ENCODE data around the gene HAUS6. TPM values are rescaled to one million over a fixed set of nuclear protein-coding genes. Genes with fewer than 3 reads are reported as not detected.
A peak's percentile ranks its signal among the peaks of the same experiment; 100 is the strongest.
"Not testable (repeated sequence)": the region's sequence is repeated elsewhere in the genome, so short reads cannot be mapped to it uniquely, and the experiment has no call there.

Gene HAUS6
- total RNA-seq, 1 experiment from 2014 or later, result 29.2 TPM

DNA sequence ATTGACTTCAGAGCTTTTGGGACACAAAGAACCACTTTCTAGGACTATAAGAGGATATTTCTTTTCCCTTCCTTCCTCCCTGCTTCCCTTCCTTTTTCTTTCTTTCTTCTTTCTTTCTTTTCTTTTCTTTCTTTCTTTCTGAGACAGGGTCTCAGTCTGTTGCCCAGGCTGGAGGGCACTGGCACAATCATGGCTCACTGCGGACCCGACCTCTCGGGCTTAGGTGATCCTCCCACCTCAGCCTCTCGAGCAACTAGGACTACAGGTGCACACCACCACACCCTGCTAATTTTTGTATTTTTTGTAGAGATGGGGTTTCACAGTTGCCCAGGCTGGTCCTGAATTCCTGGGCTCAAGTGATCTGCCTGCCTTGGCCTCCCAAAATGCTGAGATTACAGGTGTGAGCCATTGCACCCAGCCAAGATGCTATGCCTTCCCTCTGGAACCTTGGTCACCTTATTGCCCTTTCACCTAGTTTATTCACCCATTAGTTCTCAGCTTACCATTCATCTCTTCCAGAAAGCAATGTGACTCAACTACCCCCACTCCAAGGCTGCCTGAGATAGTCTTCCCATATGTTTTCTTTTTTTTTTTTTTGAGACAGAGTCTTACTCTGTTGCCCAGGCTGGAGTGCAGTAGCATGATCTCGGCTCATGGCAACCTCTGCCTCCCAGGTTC, 14.5 kb upstream of the HAUS6 start:
- no peak for DNase-seq (ENCODE audit: low read depth)

DNA sequence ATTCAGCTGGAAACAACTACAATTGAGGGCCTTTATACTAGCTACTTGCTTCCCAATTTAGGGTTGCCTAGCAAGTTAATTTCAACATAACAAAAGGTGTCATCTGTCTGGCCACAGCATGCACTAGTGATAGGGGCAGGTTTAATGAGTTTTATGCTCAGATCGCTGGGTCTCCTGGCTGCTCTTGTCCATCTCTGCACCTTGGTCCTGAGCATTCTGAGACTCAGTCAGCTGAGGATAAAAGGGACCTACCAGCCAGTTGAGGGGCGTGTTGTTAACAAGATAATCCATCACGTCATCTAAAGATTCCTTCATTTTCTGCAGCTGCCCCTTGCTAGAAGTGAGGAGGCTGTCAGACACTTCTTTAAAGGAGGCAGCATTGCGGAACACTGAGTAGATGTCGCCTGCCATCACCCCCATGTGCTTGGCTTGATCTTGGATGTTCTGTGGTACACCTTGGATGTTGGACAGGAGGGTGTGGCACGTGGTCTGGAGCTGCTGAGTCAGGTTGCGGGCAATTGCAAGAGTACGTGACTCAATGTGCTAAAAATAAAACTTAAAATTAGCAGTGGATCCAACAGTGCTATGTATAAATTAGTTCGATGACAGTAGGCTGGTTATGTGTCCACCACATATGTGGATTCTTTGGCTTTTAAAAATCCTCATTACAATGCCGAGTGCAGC, 13.5 kb upstream of the HAUS6 start:
- DNase-seq (ENCODE audit: low read depth), result peak; percentile 70

DNA sequence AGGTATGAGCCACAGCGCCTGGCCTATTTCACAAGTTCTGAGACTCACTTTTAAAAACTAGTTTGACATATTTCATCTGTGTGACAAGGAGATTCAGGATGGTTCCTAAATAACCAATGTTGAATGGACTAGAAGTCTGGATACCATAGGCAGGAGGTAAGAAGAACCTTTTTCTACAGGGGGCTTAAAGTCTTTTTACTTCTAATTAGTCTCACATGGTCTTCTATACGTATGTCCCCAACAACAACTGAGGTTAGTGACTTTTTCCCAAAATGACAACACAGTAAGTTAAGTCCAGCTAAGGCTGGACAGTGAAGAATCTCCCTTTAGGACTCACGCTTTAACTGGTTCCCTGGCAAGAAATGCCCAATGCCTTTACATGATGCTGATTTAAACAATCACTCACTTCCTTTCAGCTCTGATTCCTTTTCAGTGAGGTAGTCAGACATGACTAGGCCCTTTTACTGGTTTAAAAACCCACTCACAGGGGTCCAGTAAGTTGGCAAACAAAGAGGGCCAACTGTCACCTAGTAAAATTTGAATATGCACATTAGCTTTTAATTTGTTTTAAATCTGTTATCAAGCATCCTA, 12.1 kb upstream of the HAUS6 start:
- no peak for DNase-seq (ENCODE audit: low read depth)

DNA sequence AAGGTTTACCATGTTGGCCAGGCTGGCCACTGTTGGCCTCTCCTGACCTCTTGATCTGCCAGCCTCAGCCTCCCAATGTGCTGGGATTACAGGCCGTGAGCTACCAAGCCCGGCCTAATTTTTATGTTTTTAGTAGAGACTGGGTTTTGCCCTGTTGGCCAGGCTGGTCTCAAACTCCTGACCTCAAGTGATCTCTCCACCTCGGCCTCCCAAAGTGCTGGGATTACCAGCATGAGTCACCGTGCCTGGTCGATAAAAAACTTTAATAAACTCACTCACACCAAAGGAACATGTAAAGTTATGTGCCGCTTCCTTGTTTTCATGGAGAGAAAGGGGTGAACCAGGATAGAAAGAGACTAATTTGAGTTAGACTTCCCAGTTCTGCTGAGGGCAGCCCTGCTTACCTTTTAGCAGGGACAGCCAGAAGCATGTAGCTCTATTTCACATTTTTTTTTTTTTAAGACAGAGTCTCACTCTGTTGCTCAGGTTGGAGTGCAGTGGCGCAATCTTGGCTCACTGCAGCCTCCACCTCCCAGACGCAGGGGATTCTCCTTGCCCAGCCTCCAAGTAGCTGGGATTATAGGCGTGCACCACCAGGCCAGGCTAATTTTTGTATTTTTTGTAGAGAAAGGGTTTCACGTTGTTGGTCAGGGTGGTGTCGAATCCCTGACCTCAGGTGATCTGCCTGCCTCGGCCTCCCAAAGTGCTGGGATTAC, 11.4 kb upstream of the HAUS6 start:
- DNase-seq (ENCODE audit: low read depth), result peak; percentile 39

DNA sequence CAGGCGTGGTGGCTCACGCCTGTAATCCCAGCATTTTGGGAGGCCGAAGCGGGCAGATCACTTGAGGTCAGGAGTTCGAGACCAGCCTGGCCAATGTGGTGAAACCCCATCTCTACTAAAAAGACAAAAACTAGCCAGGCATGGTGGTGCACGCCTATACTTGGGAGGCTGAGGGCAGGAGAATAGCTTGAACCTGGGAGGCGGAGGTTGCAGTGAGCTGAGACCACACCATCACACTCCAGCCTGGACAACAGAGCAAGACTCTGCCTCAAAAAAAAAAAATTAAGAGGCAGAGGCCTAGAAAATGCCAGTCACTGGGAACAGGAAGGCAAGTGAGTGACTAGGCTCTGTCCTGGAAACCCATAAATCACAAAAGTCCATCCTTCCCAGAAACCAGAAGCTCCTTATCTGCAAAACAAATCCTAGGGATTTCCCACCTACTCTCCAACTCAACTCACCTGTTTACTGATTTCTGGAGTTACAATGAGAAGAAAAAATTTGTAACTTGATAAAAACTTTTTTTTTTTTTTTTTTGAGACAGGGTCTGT, 10.4 kb upstream of the HAUS6 start:
- not testable (repeated sequence) for DNase-seq (ENCODE audit: low read depth)

DNA sequence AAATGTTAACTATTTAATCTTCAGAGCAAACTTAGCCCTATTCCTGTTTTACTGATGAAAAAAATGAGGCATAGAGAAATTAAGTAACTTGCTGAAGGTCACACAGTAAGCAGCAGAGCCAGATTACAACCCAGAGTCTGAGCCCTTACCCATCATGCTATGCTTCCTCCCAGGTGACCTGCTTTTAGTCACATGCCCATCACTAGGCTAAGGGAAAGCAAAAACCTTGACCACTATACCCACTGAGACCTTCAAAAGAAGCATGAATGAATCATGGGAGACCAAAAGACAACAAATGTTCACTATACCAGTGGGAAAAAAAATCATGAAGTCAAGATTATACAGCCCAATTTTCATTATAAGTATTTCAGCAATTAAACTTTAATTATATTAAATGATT, 5.3 kb upstream of the HAUS6 start:
- DNase-seq (ENCODE audit: low read depth), result no peak

DNA sequence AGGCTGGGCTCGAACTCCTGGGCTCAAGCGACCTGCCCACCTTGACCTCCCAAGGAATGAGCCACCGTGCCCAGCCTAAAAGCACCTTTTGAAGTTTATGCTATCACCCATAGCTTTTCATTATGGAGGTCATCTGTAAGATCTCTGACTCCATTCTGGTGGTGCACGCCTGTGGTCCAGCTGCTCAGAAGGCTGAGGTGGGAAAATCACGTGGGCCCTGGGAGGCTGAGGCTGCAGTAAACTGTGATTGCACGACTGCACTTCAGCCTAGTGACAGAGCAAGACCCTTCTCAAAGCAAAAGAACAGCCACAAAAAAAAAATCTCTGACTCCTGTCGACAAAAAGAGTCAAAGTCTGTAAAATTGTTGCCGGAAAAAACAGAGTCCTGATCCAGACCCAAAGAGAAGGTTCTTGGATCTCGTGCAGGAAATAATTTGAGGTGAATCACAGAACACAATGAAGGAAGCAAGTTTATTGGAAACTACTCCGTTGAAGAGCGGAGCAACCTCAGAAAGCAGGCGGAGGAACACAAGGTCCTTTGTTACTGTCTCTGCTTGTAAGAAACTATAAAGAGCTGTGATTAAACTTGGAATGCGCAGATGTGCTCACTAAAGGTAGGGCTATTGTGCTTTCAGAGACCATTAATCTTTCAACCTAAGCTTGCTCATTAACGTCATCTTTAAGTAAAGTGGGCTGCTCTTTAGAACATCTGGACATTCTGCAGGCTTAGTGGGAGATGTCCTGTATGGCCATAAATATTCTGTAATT, 2.0 kb upstream of the HAUS6 start:
- no peak for DNase-seq (ENCODE audit: low read depth)

DNA sequence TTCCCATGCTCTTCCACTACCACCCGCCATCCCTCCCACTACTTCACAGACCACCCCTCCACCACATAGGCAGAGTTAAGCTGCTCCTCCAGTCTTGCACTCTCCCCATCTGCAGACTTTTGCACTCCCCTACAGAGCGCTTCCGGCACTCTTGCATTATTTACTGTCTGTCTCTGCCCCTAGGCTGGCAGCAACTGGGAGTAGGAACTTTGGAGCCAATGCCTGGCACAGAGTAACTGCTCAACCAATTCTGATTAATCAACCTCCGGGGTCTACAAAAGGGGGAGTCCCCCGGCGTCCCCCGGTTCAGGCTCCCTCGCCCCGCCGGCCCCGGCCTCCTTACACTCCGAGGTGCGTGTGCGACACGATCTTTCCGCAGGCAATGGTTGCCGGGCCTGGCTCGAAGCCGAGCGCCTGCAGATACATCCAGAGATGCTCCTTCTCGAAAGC, 498 bp downstream of the HAUS6 start:
- DNase-seq (ENCODE audit: low read depth), result no peak

DNA sequence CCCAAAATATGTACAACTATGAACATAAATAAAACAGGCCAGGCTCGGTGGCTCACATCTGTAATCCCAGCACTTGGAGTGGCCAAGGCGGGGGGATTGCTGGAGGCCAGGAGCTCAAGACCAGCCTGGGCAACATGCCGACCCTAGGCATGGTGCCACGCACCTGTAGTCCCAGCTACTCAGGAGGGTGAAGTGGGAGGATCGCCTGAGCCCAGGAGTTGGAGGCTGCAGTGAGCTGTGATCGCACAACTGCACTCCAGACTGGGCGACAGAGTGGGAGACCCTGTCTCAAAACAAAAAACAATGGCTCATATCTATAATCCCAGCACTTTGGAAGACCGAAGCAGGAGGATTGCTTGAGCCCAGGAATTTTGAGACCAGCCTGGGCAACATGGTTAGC, 1.5 kb downstream of the HAUS6 start:
- DNase-seq (ENCODE audit: low read depth), result no peak

DNA sequence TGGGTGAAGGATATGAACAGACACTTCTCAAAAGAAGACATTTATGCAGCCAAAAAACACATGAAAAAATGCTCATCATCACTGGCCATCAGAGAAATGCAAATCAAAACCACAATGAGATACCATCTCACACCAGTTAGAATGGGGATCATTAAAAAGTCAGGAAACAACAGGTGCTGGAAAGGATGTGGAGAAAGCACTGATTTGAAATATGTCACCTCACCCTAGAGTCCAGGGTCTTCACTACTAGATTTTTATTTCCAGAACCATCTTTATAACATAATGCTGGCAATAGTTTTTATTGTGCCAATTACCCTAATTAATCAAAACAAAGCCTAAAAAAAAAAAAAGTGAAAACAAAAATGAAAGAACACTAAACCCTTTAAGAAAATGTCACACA, 5.3 kb downstream of the HAUS6 start:
- DNase-seq (ENCODE audit: low read depth), result not testable (repeated sequence)

DNA sequence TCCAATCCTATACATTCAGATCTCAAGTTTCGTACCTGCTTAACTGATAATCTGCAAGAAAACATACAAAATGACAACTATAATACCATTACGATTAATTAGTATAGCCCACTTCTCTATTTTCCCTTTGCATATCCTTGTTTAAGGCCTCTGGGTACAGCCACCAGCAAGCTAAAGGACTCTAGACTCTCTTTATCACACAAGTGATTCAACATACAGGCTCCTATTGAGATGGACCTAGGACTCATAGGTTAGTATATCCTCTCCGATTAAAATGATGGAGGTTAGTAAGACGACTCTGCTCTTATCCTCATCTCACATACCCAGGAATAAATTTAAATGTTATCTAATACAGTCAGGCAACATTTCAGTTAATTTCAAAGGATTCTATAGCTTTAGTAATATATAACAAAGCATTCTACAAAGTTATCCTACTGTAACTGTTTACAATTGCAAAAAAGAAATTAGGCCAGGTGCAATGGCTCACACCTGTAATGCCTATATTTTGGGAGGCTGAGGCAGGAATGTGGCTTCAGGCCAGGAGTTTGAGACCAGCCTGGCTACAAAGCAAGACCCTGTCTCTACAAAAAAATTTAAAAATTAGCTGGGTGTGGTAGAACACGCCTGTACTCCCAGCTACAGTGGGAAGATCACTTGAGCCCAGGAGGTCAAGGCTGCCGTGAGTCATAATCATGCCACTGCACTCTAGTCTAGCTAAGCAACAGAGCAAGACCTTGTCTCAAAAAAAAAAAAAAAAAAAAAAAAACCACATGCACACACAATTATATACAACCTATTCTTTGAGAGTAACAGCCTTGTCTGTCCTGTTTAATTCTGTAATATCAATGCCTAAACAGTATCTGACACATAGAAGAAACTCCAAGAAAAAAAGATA, 15.4 kb downstream of the HAUS6 start:
- DNase-seq (ENCODE audit: low read depth), result peak; percentile 85

DNA sequence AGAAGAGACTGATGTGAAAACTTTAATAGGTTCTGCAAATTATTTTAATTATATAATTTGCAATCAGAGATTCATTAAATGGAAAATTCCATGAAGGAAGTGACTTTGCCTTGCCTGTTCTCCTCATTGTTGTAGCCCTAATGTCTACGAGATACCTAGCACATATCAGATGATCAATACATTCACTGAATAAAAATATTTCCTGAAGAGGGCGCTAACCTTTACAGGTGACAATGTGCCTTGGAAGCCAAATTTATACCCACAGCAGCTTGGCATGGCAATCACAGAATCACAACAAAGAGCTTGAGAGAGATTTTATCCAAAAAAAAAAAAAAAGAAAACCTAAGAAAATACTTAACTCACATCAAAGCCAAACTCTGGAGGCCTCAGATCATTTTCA, 17.4 kb downstream of the HAUS6 start:
- no peak for DNase-seq (ENCODE audit: low read depth)

DNA sequence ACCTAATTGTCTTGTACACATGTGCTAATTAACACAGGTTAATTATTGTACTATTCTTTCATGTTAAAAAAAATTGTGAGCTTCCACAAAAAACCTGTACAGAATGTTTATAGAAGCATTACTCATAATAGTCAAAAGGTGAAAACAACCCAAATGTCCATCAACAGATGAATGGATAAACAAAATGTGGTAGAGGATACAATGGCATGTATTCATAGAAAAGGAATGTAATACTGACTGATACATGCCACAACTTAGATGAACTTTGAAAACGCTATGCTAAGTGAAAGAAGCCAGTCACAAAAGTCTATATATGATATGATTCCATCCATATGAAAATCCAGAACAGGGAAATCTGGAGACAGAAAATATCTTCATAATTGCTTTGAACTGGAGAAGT, 27.9 kb downstream of the HAUS6 start:
- peak; percentile 55 for DNase-seq (ENCODE audit: low read depth)

DNA sequence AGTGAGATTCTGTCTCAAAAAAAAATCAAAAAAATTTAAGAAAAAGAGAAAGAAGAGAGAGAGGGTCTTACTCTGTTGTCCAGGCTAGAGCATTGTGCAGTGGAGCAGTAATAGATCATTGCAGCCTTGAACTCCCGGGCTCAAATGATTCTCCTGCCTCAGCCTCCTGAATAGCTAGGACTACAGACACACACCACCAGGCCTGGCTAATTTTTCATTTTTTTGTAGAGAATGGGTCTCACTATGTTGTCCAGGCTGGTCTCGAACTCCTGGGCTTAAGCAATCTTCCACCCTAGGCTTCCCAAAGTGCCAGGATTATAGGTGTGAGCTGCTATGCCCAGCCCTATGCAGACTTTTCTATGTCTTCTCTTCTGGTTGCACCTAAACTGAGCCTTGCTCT, 28.5 kb downstream of the HAUS6 start:
- DNase-seq (ENCODE audit: low read depth), result no peak

DNA sequence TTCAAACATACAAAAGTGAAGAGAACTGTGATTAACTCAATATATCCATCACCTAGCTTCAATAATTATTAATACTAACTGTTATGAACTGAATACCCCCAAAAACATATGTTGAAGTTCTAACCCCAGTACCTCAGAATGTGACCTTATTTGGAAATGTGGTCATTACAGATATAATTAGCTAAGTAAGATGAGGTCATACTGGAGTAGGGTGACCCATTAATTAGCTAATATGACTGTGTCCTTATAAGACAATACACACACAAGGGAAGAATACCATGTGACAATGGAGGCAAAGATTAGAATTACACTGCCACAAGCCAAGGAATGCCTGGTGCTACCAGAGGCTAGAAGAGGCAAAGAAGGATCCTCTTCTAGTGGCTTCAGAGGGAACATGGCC, 45.7 kb downstream of the HAUS6 start:
- no peak for DNase-seq (ENCODE audit: low read depth)

DNA sequence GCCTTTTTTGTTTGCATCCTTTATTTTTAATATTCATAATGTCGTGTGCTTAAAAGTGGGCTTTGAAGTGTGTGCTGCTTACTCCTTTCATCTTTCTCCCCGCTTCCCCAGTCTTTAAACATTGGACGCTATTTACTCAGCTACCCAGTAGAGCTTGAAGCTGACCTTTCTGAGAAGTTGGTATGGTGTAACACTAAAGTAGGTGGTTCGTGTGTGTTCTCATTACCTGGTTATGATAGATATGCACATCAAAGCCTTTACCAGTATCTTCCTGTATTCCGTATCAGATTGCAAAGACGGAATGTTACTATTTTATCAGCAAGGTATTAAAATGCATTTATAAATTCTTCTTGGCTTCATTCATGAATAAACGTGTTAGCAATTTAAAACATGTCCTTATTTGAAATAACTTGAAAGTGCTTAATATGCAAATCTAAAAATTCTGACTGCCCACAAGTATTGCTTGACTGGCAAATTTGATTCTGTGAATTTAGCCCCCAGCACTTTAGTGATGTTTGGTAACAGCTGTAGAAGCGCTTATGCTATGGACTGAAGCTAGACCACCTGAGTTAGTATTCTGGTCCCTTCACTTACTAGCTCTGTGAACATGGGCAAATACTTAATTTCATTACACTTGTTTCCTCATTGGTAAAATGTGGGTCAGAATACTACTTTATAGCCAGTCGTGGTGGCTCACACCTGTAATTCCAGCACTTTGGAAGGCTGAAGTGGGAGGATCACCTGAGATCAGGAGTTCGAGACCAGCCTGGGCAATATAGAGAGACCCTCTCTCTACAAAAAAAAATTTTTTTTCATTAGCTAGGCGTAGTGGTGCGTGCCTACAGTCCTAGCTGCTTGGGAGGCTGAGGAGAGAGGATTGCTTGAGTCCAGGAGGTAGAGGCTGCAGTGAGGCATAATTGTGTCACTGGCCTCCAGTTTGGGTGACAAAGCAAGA, 51.8 kb downstream of the HAUS6 start:
- peak; percentile 6 for DNase-seq (ENCODE audit: low read depth)

DNA sequence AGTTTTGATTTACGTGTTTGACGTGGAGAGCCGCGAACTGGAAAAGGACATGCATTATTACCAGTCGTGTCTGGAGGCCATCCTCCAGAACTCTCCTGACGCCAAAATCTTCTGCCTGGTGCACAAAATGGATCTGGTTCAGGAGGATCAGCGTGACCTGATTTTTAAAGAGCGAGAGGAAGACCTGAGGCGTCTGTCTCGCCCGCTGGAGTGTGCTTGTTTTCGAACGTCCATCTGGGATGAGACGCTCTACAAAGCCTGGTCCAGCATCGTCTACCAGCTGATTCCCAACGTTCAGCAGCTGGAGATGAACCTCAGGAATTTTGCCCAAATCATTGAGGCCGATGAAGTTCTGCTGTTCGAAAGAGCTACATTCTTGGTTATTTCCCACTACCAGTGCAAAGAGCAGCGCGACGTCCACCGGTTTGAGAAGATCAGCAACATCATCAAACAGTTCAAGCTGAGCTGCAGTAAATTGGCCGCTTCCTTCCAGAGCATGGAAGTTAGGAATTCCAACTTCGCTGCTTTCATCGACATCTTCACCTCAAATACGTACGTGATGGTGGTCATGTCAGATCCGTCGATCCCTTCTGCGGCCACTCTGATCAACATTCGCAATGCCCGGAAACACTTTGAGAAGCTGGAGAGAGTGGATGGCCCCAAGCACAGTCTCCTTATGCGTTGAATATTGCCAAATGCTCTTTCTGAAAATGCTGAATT, 52.6 kb downstream of the HAUS6 start:
- peak; percentile 42 for DNase-seq (ENCODE audit: low read depth)

Data from LHCN-M2 (cell line).